KOPT-K1 (cell line): ENCODE results near the gene SUSD4.

Experiments used
- H3K27ac ChIP-seq: fragments of 200-600 bp; sonication (generic); 2 replicates; pipeline ENCODE4 v1.5.1; 2016; ENCODE audit warnings: antibody characterized with exemption, mild to moderate bottlenecking, low read depth, low read length; ENCODE audit not compliant: poor library complexity, severe bottlenecking
- H3K36me3 ChIP-seq: fragments of 200-600 bp; sonication (generic); 2 replicates; pipeline ENCODE4 v1.5.1; 2017; ENCODE audit warnings: antibody characterized with exemption, mild to moderate bottlenecking, low read length, moderate library complexity; ENCODE audit not compliant: insufficient read depth
- H3K9me3 ChIP-seq: fragments of 200-600 bp; sonication (generic); 2 replicates; pipeline ENCODE4 v1.5.1; 2017; ENCODE audit warnings: antibody characterized with exemption, low read length, mild to moderate bottlenecking; ENCODE audit not compliant: insufficient read depth, poor library complexity, severe bottlenecking

The SUSD4 gene

GRCh38 chr1:223207293-223208066, 156.5 kb downstream of the SUSD4 start:
- no peaks in the 10 kb centered on the region for H3K36me3 ChIP-seq
- H3K9me3 ChIP-seq = no peaks in the 10 kb centered on the region
- H3K27ac ChIP-seq = no peak overlapping the region

- Histone ChIP-seq H3K27ac (peak overlapping the region; percentile 97), H3K9me3 (no peaks in the 10 kb centered on the region), H3K36me3 (no peaks in the 10 kb centered on the region)
Measured at GRCh38 chr1:223204424-223204823, 159.6 kb downstream of the SUSD4 start.

- H3K36me3 ChIP-seq = no peaks in the 10 kb centered on the region
- peak overlapping the region; percentile 97 for H3K27ac ChIP-seq
Measured at GRCh38 chr1:223203694-223204093, 160.3 kb downstream of the SUSD4 start.

GRCh38 chr1:223203034-223203408, 161.0 kb downstream of the SUSD4 start:
- no peaks in the 10 kb centered on the region for H3K9me3 ChIP-seq
- peak overlapping the region; percentile 97 for H3K27ac ChIP-seq
- H3K36me3 ChIP-seq = no peaks in the 10 kb centered on the region

More at GRCh38 chr1:223203694-223204093, 160.3 kb downstream of the SUSD4 start:
- no peaks in the 10 kb centered on the region for H3K9me3 ChIP-seq

- H3K27ac ChIP-seq = peak overlapping the region; percentile 97
- no peaks in the 10 kb centered on the region for H3K9me3 ChIP-seq
- no peaks in the 10 kb centered on the region for H3K36me3 ChIP-seq
Measured at GRCh38 chr1:223202376-223203033, 161.5 kb downstream of the SUSD4 start.

- peak overlapping the region; percentile 97 for H3K27ac ChIP-seq
- H3K9me3 ChIP-seq = no peaks in the 10 kb centered on the region
- no peaks in the 10 kb centered on the region for H3K36me3 ChIP-seq
Measured at GRCh38 chr1:223201967-223202366, 162.0 kb downstream of the SUSD4 start.

- Histone ChIP-seq H3K27ac (peak overlapping the region; percentile 97), H3K36me3 (no peaks in the 10 kb centered on the region), H3K9me3 (no peaks in the 10 kb centered on the region)
Measured at GRCh38 chr1:223200903-223201302, 163.1 kb downstream of the SUSD4 start.

- Histone ChIP-seq H3K27ac (peak overlapping the region; percentile 7), H3K9me3 (no peaks in the 10 kb centered on the region), H3K36me3 (no peaks in the 10 kb centered on the region)
Measured at GRCh38 chr1:223199094-223199647, 164.8 kb downstream of the SUSD4 start.

GRCh38 chr1:223198628-223198965, 165.4 kb downstream of the SUSD4 start:
- no peak overlapping the region for H3K27ac ChIP-seq
- no peaks in the 10 kb centered on the region for H3K36me3 ChIP-seq
- no peaks in the 10 kb centered on the region for H3K9me3 ChIP-seq

- H3K36me3 ChIP-seq = no peaks in the 10 kb centered on the region
- no peak overlapping the region for H3K27ac ChIP-seq
- H3K9me3 ChIP-seq = no peaks in the 10 kb centered on the region
Measured at GRCh38 chr1:223197923-223198627, 165.9 kb downstream of the SUSD4 start.

- H3K9me3 ChIP-seq = peaks cover 17% of the 10 kb centered on the region
- H3K36me3 ChIP-seq = no peaks in the 10 kb centered on the region
- H3K27ac ChIP-seq = peak overlapping the region; percentile 66
Measured at GRCh38 chr1:223189903-223190724, 173.9 kb downstream of the SUSD4 start.

GRCh38 chr1:223189525-223189902, 174.5 kb downstream of the SUSD4 start:
- Histone ChIP-seq H3K9me3 (peaks cover 17% of the 10 kb centered on the region), H3K36me3 (no peaks in the 10 kb centered on the region), H3K27ac (peak overlapping the region; percentile 66)

- no peak overlapping the region for H3K27ac ChIP-seq
- H3K9me3 ChIP-seq = peaks cover 17% of the 10 kb centered on the region
- H3K36me3 ChIP-seq = no peaks in the 10 kb centered on the region
Measured at GRCh38 chr1:223188618-223189356, 175.2 kb downstream of the SUSD4 start.

GRCh38 chr1:223186800-223187199, 177.2 kb downstream of the SUSD4 start:
- peaks cover 17% of the 10 kb centered on the region for H3K9me3 ChIP-seq
- no peaks in the 10 kb centered on the region for H3K36me3 ChIP-seq
- H3K27ac ChIP-seq = no peak overlapping the region
